ENCODE results near the gene ZNF423.

The ZNF423 gene

DNA sequence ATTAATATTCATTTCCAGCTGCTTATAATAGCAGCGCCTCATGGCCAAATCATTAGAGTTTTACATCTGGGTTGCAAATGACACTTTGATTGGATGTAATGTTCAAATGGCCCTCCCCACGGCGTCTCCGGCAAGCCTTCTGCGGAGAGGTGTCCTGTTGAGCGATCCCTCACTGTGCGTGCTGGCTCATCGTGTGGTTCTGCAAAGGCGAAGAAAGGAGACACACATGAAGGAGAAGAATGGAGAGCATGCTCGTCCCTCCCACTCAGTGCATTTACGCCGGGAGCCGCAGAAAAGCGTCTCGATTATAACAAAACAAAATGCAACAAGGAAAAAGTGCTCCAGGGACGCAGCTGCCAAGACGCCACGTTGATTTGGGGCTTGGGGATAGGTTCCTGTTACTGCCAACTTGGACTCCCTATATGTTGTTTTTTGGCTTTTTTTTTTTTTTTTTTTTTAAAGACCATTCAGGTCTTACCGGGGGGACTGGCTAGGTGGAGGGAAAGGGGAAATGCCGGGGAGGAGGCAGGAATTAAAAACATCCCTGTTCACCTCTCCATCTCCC is 364.7 kb downstream of the ZNF423 start:
- TF ChIP-seq, protein P1, sequence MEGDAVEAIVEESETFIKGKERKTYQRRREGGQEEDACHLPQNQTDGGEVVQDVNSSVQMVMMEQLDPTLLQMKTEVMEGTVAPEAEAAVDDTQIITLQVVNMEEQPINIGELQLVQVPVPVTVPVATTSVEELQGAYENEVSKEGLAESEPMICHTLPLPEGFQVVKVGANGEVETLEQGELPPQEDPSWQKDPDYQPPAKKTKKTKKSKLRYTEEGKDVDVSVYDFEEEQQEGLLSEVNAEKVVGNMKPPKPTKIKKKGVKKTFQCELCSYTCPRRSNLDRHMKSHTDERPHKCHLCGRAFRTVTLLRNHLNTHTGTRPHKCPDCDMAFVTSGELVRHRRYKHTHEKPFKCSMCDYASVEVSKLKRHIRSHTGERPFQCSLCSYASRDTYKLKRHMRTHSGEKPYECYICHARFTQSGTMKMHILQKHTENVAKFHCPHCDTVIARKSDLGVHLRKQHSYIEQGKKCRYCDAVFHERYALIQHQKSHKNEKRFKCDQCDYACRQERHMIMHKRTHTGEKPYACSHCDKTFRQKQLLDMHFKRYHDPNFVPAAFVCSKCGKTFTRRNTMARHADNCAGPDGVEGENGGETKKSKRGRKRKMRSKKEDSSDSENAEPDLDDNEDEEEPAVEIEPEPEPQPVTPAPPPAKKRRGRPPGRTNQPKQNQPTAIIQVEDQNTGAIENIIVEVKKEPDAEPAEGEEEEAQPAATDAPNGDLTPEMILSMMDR (IDR thresholded peaks at IDR 0.05; ENCODE audit: borderline replicate concordance, insufficient read depth, low read depth, low read length), result no peak
- H3K4me3 ChIP-seq (ENCODE audit: low read depth, low read length), result no peak overlapping the region

GRCh38 chr16:49490321-49490705 is 365.6 kb downstream of the ZNF423 start:
- no peak overlapping the region for H3K4me3 ChIP-seq (ENCODE audit: low read depth, low read length)
- TF ChIP-seq, protein P1 (IDR thresholded peaks at IDR 0.05; ENCODE audit: borderline replicate concordance, insufficient read depth, low read depth, low read length), result no peak

DNA sequence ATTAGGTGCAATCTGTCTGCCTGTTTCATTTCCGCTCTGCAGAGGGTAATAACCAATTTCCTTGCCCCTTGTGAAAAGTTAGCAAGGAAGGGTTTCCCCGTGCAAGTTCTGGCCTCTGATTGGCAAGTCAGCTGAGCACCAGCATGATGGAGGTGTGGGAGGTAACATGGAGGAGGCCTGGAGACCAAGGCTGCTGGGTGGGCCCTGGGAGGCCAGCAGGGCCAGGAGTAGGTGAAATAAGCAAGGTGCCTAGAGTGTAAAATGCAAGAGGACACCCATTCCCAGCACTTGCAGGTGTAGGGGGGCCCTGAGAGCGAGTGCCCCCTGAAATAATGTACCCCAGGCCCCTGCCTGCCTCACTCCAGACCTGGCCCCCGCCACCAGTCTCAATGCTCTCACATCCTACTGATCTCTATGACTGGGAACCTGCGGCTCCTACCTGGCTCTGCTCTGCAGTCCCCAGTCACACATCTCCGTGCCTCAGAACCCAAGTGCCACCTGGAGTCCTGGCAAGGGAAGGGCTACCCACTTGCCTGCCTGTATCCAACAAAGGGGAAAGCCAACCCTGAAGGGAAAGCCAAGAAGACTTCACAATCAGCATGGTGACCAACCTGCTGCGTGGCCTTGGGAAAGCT is 366.1 kb downstream of the ZNF423 start:
- TF ChIP-seq, protein P1 (IDR thresholded peaks at IDR 0.05; ENCODE audit: borderline replicate concordance, insufficient read depth, low read depth, low read length), result no peak

GRCh38 chr16:49488740-49489525 is 367.0 kb downstream of the ZNF423 start:
- no peak overlapping the region for H3K4me3 ChIP-seq (ENCODE audit: low read depth, low read length)
- TF ChIP-seq, protein P1 (IDR thresholded peaks at IDR 0.05; ENCODE audit: borderline replicate concordance, insufficient read depth, low read depth, low read length), result no peak

More for the DNA sequence above, 366.1 kb downstream of the ZNF423 start:
- no peak overlapping the region for H3K4me3 ChIP-seq (ENCODE audit: low read depth, low read length)

GRCh38 chr16:49488336-49488735 is 367.6 kb downstream of the ZNF423 start:
- TF ChIP-seq, protein P1 (IDR thresholded peaks at IDR 0.05; ENCODE audit: borderline replicate concordance, insufficient read depth, low read depth, low read length), result no peak
- H3K4me3 ChIP-seq (ENCODE audit: low read depth, low read length), result no peak overlapping the region

- no peak overlapping the region for H3K4me3 ChIP-seq (ENCODE audit: low read depth, low read length)
- TF ChIP-seq, protein P1 (IDR thresholded peaks at IDR 0.05; ENCODE audit: borderline replicate concordance, insufficient read depth, low read depth, low read length), result no peak
These were observed 368.2 kb downstream of the ZNF423 start for GRCh38 chr16:49487746-49488145.

Data from GM12875 (cell line).